Heart right ventricle (tissue), 16 donors: ENCODE measurements around the gene PHLDB2. TPM values are rescaled to one million over a fixed set of nuclear protein-coding genes. Genes with fewer than 3 reads are reported as not detected.

Experiments
- ATAC-seq, 8 donors: fragments of 200-7000 bp; cut with Tn5 transposase; one replicate each; pipeline ENCODE4 v1.9.1; 2020; ENCODE audit warnings: mild to moderate bottlenecking in 8 of 8, moderate library complexity in 8 of 8, moderate number of reproducible peaks in 1 of 8
- DNase-seq, 2 donors: peaks; one replicate each; pipeline ENCODE4 v3.0.0-alpha.2; 2020
- H3K27ac ChIP-seq, 10 donors: fragments of 200-600 bp; sonication (generic) in 2 of 10; one replicate each; pipeline versions ENCODE4 v1.5.0 to v1.8.0; 2020 to 2022; ENCODE audit warnings: mild to moderate bottlenecking in 3 of 10
- H3K27me3 ChIP-seq, 7 donors: fragments of 200-600 bp; one replicate each; pipeline ENCODE4 v1.8.0; 2021 to 2022; ENCODE audit warnings: mild to moderate bottlenecking in 2 of 7
- H3K36me3 ChIP-seq, 9 donors: fragments of 200-600 bp; sonication (generic) in 1 of 9; one replicate each; pipeline versions ENCODE4 v1.5.0 to v1.8.0; 2020 to 2022; ENCODE audit warnings: mild to moderate bottlenecking in 2 of 9
- H3K4me1 ChIP-seq, 9 donors: fragments of 200-600 bp; sonication (generic) in 1 of 9; one replicate each; pipeline versions ENCODE4 v1.5.0 to v1.8.0; 2020 to 2022; ENCODE audit warnings: mild to moderate bottlenecking in 4 of 9
- H3K4me3 ChIP-seq, 10 donors: fragments of 200-600 bp; sonication (generic) in 2 of 10; one replicate each; pipeline versions ENCODE4 v1.5.0 to v1.8.0; 2020 to 2022; ENCODE audit warnings: mild to moderate bottlenecking in 7 of 10, moderate library complexity in 2 of 10
- H3K9me3 ChIP-seq, 11 donors: fragments of 200-600 bp in 10 of 11; sonication (generic) in 2 of 11; one replicate each; pipeline versions ENCODE4 v1.5.0 to v1.8.0; 2013 to 2022; ENCODE audit warnings: mild to moderate bottlenecking in 2 of 11, control low read depth in 1 of 11, moderate library complexity in 1 of 11
- CTCF ChIP-seq, 9 donors: fragments of 200-600 bp; sonication (generic) in 2 of 9; IDR thresholded peaks; one replicate each; pipeline versions ENCODE4 v1.5.0 to v1.8.0; 2021 to 2022; ENCODE audit warnings: antibody characterized with exemption in 9 of 9, mild to moderate bottlenecking in 5 of 9, moderate library complexity in 1 of 9
- WGBS, 2 donors: extraction: QIAGEN DNeasy Blood & Tissue Kit; methylation state at CpG; one replicate each; pipeline ENCODE4 v1.1.7; 2013; ENCODE audit warnings: inconsistent platforms in 1 of 2; 5-methylcytosine and 5-hydroxymethylcytosine counted together
- intact Hi-C, 10 donors: fragments of 100-400 bp; cut with DNase I; formaldehyde crosslinking; loops; one replicate each; pipeline versions ENCODE4 v1.11.1 to v1.14.2; 2022
- polyA plus RNA-seq, 2 donors: library from polyadenylated mRNA; stranded (reverse); fragments of 200-250 nt; gene quantifications; one replicate each; pipeline ENCODE4 v1.2.3, GENCODE V29; 2013
- total RNA-seq, 10 donors: library from RNA; stranded (reverse); fragmentation: NEBNext Ultra II Directional in 3 of 10; extraction: Animal tissue kit (Norgen Biotek cat#: 25700) in 3 of 10; gene quantifications; one replicate each; pipeline versions ENCODE4 v1.2.1 to v1.2.4, GENCODE V29; 2021 to 2023
- donor health status: Arrhythmogenic right ventricular cardiomyopathy.
- donor health status: ischemic (EF 13 %, LVEDD 7.1; RV severe dilation, severe dysfunction).
- donor health status: healthy with polysubstance abuse.
- donor health status: DM: no; HTN: yes; CAD: no.
- donor health status: DM: no; HTN: no; CAD: no.
- donor health status: ischemic (EF 25% LVEDD 6.9; RV normal size, moderate dysfunction).
- donor health status: ischemic (EF 25% LVEDD 5.7; RV mildly dilated, moderate dysfunction).
- donor health status: healthy.
- donor health status: DM: yes; HTN: yes; CAD: no.
- donor health status: Ischemic cardiomyopathy.
- donor health status: ischemic (EF 35%, LVEDD 5.7; RV mildly dilated, moderate dysfunction).
- donor health status: nonischemic (EF 11% LVEDD 7.7; RV severe dilation, severe dysfunction).
- donor health status: DM: yes; HTN: yes; CAD: no.
- donor health status: PGD.
- donor health status: ischemic (EF 29% LVEDD 5.4; RV normal size, mild dysfunction).
- donor health status: nonischemic (EF 23%, LVEDD 6.1; RV moderate dilation, normal function).

Gene PHLDB2
- total and polyA plus RNA-seq, 12 donors: 33.4 to 293 (median 174) TPM

- no peak overlapping the region for H3K4me3 ChIP-seq
- H3K27me3 ChIP-seq: no peaks in the 10 kb centered on the region
- H3K4me1 ChIP-seq: peaks cover 6 to 35% (median 16%) of the 10 kb centered on the region in 9 donors
- WGBS, 2 donors: 42% methylated on average over 3 of the region's 3 CpGs
- peak in 6 of 8 donors; percentile 40 to 67 (median 54) for ATAC-seq
- no peaks in the 10 kb centered on the region for H3K9me3 ChIP-seq
- no peaks in the 10 kb centered on the region for H3K36me3 ChIP-seq
- peak overlapping the region in 4 of 10 donors; percentile 22 to 71 (median 54) for H3K27ac ChIP-seq
- DNase-seq: no peak
- TF ChIP-seq CTCF (IDR thresholded peaks at IDR 0.05): no peak
- intact Hi-C loops: loop anchor here in 1 of 10 donors (5.0 kb wide), 1 partner anchor 130 kb away; no protein-coding TSS in a partner anchor
Measured at GRCh38 chr3:111852540-111852939, 6.5 kb upstream of the PHLDB2 start.

- intact Hi-C loops: loop anchor here in 1 of 10 donors (5.0 kb wide), 1 partner anchor 131 kb away; no protein-coding TSS in a partner anchor
- 50 to 56% methylated on average over 1 of the region's 1 CpG for WGBS, 2 donors
- Histone ChIP-seq H3K4me1 (peaks cover 6 to 30% (median 16%) of the 10 kb centered on the region in 9 donors), H3K4me3 (no peak overlapping the region), H3K36me3 (no peaks in the 10 kb centered on the region), H3K9me3 (no peaks in the 10 kb centered on the region), H3K27ac (peak overlapping the region in 2 of 10 donors; percentile 60 to 71), H3K27me3 (no peaks in the 10 kb centered on the region)
- ATAC-seq (no peak), DNase-seq (no peak)
- no peak for TF ChIP-seq CTCF (IDR thresholded peaks at IDR 0.05)
Measured at GRCh38 chr3:111853068-111853467, 6.0 kb upstream of the PHLDB2 start.

- no peak for TF ChIP-seq CTCF (IDR thresholded peaks at IDR 0.05)
- no peak overlapping the region for H3K27ac ChIP-seq
- 73 to 81% methylated on average over 2 of the region's 2 CpGs for WGBS, 2 donors
- H3K4me1 ChIP-seq: peaks cover 6 to 39% (median 16%) of the 10 kb centered on the region in 9 donors
- H3K36me3 ChIP-seq: no peaks in the 10 kb centered on the region
- no peak for DNase-seq
- H3K27me3 ChIP-seq: peaks cover 0 to 17% (median 0%) of the 10 kb centered on the region in 7 donors
- ATAC-seq: no peak
- intact Hi-C loops: loop anchor here in 4 of 10 donors (5.0 kb wide), 3 partner anchors 33 to 138 kb away; no protein-coding TSS in a partner anchor
- no peak overlapping the region for H3K4me3 ChIP-seq
- no peaks in the 10 kb centered on the region for H3K9me3 ChIP-seq
Measured at GRCh38 chr3:111854990-111855389, 4.1 kb upstream of the PHLDB2 start.

- TF ChIP-seq CTCF (IDR thresholded peaks at IDR 0.05): no peak
- no peak for DNase-seq
- no peak for ATAC-seq
- Histone ChIP-seq H3K27me3 (peaks cover 0 to 25% (median 0%) of the 10 kb centered on the region in 7 donors), H3K4me3 (no peak overlapping the region), H3K27ac (no peak overlapping the region), H3K4me1 (peaks cover 6 to 37% (median 12%) of the 10 kb centered on the region in 9 donors), H3K36me3 (no peaks in the 10 kb centered on the region), H3K9me3 (no peaks in the 10 kb centered on the region)
- WGBS, 2 donors: 73 to 74% methylated on average over 3 of the region's 3 CpGs
- intact Hi-C loops: loop anchor here in 3 of 10 donors (5.0 kb wide), 2 partner anchors 34 to 139 kb away; no protein-coding TSS in a partner anchor
Measured at GRCh38 chr3:111856501-111856900, 2.6 kb upstream of the PHLDB2 start.
